ENCODE results near the gene CDH3.

The CDH3 gene

DNA sequence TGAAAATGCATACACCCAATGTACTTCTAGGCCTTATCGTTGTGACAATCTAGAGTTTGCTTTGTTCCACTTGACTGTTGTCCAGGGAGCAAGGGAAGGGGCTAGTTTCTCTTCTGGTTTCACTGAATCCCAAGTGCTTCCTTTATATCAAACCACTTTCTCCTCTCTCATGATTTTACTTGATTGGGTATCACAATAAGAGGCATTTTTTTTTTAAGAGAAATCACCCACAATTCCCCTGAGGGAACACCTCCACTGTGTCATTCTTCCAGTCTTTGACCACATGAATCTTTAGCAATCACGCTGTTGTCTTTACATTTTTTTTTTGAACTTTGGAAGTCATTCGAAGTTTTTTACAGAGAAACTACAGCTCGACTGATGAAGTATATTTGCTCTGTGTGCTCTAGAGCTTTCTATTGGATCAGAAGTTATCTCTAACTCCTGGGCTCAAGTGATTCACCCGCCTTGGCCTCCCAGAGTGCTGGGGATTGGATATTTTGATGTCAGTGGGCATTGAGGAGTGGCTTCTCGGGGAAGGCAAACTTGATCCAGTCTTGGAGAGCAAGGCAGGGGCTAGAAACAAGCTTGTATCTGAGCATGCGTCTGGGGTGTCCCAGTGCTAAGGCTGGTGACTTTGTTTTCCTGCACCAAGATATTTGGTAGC, 95.0 kb downstream of the CDH3 start:
- DNase-seq, result no peak

- DNase-seq, result no peak
Measured at GRCh38 chr16:68740628-68741346, 95.7 kb downstream of the CDH3 start.

DNA sequence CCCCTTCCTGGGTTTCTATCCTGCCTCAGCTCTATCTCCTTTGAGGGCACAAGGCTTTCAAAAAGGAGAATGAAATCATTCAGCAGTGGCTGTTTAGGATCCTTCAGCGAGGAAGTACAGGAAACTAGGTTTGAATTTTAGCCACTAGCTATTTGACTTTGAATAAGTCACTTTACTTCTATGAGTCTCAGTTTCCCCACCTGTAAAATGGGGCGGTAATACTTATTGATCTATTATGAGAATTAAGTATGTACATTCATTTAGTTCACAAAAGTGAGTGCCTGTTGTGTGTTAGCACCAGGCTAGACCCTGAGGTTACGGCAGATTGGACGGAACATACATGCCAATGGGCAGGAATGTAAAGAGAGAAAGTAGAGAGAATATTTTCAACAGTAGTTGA, 98.6 kb downstream of the CDH3 start:
- no peak for DNase-seq

GRCh38 chr16:68744744-68745280, 99.7 kb downstream of the CDH3 start:
- no peak for DNase-seq

GRCh38 chr16:68746951-68747350, 101.8 kb downstream of the CDH3 start:
- no peak for DNase-seq

DNA sequence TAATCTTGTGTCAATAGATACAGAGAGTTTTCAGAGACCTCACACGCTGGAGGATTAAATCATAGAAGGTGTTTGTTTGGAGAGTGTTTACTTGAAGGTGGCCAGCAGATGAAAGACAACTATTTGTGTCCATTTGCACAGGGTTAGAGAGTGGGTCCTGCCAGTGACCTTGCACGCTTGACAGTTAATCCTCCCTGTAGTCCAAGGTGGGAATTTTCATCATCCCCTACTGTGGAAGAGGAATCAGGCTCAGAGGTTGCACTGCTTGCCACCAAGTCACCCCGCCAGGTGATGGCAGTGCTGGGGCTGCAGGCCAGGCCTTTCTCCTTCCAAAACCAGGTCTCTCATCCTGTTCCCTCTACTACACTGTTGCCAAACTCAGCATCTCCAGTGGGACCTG, 104.3 kb downstream of the CDH3 start:
- no peak for DNase-seq

Measured in NCI-H187 treated with DMSO at 0.1 percent for 48 hours (cell line).